Muscle layer of duodenum (tissue), 2 donors: ENCODE measurements around the gene ABCG8.
"Not testable (repeated sequence)": the region's sequence is repeated elsewhere in the genome, so short reads cannot be mapped to it uniquely, and the experiment has no call there.

Source experiments
- H3K27ac ChIP-seq: one replicate; pipeline ENCODE4 v1.7.0; 2013; ENCODE audit warnings: mild to moderate bottlenecking, low read length
- H3K27me3 ChIP-seq: one replicate; pipeline ENCODE4 v1.7.0; 2013; ENCODE audit warnings: low read depth, mild to moderate bottlenecking, control low read depth, low read length
- H3K36me3 ChIP-seq, 2 donors: one replicate each; pipeline ENCODE4 v1.7.0; 2013; ENCODE audit warnings: low read length in 2 of 2, control low read depth in 1 of 2, mild to moderate bottlenecking in 1 of 2; ENCODE audit not compliant: insufficient read depth in 2 of 2, control insufficient read depth in 1 of 2
- H3K4me1 ChIP-seq, 2 donors: one replicate each; pipeline ENCODE4 v1.7.0; 2013; ENCODE audit warnings: low read length in 2 of 2, mild to moderate bottlenecking in 2 of 2, control low read depth in 1 of 2, moderate library complexity in 1 of 2; ENCODE audit not compliant: insufficient read depth in 2 of 2, control insufficient read depth in 1 of 2
- H3K4me3 ChIP-seq, 2 donors: one replicate each; pipeline ENCODE4 v1.7.0; 2013; ENCODE audit warnings: low read length in 2 of 2, low read depth in 1 of 2, mild to moderate bottlenecking in 1 of 2
- H3K9me3 ChIP-seq, 2 donors: one replicate each; pipeline ENCODE4 v1.7.0; 2013; ENCODE audit warnings: low read length in 2 of 2, control low read depth in 1 of 2, mild to moderate bottlenecking in 1 of 2; ENCODE audit not compliant: control insufficient read depth in 1 of 2
- donor health status: healthy.

Gene ABCG8

DNA sequence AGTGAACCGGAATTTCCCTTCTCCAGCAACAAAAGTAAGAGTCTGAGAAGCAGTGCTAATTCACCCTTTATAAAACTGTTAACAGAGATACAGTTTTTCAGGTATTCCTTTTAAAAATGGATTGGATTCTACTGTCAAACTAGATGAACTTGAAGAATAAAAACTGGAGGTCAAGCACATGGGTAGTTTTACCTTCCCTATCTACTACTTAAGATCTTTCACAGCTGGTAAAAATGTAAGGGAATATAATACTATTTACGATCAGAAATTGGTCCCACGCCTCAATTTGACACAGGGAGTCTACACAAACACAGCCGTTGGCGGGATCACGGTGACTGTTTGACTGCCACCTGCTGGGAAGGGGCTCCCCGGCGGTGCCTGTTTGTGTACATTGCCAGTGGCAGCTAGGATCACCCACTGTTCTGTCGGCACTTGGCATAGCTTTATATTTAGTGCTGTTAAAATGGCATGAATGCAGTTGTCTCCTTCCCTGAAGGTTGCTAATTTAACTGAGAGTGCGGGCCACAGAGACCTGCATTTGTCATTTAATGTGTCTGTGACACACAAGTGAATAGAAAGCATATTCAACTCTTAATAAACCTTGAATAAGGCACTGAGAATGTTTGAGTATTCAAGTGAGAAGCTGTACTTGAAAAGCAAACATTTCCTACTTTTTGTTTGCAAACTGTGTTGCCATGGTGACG lies 59.5 kb downstream of the ABCG8 start:
- Histone ChIP-seq H3K27ac (no peak overlapping the region), H3K36me3 (peaks cover 39 to 61% of the 10 kb centered on the region in 2 donors), H3K4me3 (no peak overlapping the region), H3K9me3 (no peaks in the 10 kb centered on the region), H3K27me3 (no peaks in the 10 kb centered on the region), H3K4me1 (no peaks in the 10 kb centered on the region)

DNA sequence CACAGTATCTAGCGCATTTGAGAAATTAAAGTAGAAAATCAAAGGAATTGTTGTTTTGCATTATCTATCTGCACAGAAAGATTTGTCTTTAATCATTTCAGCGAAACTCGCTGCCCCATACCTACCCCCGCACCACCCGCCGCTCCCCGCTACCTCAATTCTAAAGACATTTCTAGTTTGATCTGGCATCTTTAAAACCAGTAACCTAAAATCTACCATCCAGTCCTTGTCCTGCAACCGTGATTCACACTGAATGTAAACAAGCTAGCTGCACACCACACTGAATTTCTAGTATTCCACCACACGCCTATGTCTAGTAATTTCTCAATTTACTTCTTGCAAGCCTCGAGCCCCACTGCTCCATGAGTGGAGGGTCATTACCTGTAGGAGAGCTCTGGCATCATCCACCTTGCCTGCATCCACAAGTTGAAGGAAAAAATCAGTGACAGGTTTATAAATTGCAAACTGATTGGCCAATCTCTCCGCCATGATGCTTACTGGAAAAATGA lies 60.1 kb downstream of the ABCG8 start:
- Histone ChIP-seq H3K9me3 (no peaks in the 10 kb centered on the region), H3K27me3 (no peaks in the 10 kb centered on the region), H3K4me1 (no peaks in the 10 kb centered on the region), H3K36me3 (peaks cover 33 to 55% of the 10 kb centered on the region in 2 donors), H3K4me3 (no peak overlapping the region), H3K27ac (no peak overlapping the region)

DNA sequence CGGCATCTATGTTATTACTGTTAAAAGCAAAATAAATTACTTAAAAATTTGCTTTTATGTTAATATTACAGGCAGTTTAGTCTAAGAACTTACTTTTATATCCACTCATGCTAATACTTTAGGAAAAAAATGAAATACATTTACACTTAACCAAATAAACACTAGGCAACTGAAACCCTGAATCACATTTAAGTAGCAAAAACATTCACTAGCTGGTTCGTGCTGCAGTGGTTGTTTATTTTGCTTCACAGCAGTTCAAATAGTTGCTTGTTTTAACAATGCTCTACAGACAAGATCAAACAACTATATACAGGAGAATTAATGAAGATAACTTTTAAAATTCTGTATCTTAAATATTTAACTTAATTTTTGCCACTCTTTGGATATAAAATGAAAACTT lies 60.8 kb downstream of the ABCG8 start:
- H3K36me3 ChIP-seq, result peaks cover 38 to 52% of the 10 kb centered on the region in 2 donors
- no peaks in the 10 kb centered on the region for H3K27me3 ChIP-seq
- no peak overlapping the region for H3K4me3 ChIP-seq
- no peaks in the 10 kb centered on the region for H3K4me1 ChIP-seq
- H3K9me3 ChIP-seq, result no peaks in the 10 kb centered on the region
- H3K27ac ChIP-seq, result no peak overlapping the region

DNA sequence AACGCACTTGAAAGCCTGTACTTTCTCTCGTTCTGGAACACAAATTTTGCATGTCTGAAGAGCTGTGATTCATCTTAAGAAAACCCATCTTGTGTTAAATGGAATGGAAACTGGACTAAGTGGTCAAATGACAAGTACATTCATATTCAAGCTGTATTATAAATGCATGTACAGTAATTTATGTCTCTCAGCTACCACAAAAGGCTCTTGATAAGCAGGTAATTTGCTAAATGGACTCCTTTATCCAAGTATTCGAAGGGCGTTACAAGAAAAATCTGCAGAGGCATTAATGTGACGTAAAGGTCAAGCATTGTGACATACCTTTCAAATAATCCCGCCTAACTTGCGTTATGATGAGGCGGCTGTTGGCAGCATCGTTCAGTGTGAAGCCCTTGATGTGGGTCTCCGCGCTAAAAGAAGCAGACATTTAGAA lies 66.6 kb downstream of the ABCG8 start:
- no peak overlapping the region for H3K4me3 ChIP-seq
- H3K27me3 ChIP-seq, result no peaks in the 10 kb centered on the region
- peaks cover 21 to 25% of the 10 kb centered on the region in 2 donors for H3K36me3 ChIP-seq
- no peaks in the 10 kb centered on the region for H3K9me3 ChIP-seq
- no peaks in the 10 kb centered on the region for H3K4me1 ChIP-seq
- no peak overlapping the region for H3K27ac ChIP-seq

DNA sequence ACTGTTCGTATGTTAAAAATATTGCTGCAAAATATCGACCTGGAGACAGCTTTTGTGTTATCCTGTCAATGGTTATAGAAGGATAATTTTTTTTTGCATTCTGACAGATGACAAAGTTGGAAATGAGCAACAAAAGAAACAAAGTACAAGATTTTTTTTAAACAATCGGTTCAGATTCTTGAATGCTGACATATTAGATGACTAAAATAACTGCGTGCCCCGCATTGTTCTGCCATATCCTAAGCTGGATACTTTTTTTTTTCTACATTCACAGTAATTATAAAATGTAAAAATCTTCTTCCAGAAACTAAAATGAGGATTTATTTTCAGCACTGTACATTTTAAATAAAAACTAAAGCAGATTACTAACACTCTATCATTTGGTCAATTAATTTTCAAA lies 67.1 kb downstream of the ABCG8 start:
- Histone ChIP-seq H3K4me3 (no peak overlapping the region), H3K9me3 (no peaks in the 10 kb centered on the region), H3K36me3 (peaks cover 18 to 25% of the 10 kb centered on the region in 2 donors), H3K4me1 (no peaks in the 10 kb centered on the region), H3K27ac (no peak overlapping the region), H3K27me3 (no peaks in the 10 kb centered on the region)

DNA sequence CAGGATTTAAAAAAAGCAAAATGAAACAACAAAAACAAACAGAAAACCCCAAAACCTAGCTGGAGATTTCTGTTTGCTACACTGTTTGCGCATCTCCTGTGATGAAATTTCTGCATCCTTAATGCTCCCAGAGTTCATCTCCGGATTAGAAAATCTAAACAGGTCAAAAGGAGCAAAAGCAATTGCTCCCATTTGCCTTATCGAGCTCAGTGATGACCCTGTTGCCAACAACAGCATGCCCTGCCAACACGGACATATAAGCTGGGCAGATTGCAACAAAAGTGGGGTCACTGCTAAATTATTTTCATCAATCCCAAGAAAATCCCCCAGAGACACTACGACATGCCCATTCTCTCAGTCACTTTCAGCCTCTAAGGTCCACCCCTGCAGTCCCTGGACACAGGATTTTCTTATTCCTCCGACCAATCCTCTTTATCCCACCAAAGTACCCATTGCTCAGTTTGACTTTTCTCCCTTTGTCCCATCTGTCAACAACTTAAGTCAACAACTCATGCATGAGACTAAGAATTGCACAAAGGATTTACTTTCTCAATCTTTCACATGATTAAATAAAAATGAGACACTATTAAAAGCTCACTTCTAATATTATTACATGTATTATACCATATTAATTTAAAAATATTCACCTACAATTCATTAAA lies 67.8 kb downstream of the ABCG8 start:
- Histone ChIP-seq H3K27ac (no peak overlapping the region), H3K4me3 (no peak overlapping the region), H3K36me3 (peaks cover 13 to 25% of the 10 kb centered on the region in 2 donors), H3K4me1 (no peaks in the 10 kb centered on the region), H3K27me3 (no peaks in the 10 kb centered on the region), H3K9me3 (no peaks in the 10 kb centered on the region)

DNA sequence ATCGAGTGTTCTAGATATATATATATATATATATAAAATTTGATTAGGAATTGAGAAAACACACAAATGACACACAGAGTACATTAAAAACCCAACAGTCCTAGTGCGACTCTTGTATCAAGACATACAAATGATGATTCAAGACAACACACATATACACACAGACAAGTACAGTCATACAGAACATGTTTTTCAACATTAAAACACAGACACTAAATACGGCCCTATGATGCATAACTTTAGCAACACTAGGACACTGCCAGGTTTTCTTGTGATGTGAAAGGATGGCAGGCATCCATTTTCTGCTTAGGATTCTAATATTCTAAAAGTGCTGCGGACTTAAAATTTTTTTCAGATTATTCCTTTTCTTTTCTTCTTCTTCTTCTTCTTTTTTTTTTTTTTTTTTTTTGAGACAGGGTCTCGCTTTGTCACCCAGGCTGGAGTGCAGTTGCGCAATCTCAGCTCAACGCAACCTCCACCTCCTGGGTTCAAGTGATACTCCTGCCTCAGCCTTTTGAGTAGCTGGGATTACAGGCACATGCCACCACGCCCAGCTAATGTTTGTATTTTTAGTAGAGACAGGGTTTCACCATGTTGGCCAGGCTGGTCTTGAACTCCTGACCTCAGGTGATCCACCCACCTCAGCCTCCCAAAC lies 72.5 kb downstream of the ABCG8 start:
- H3K27me3 ChIP-seq, H3K4me3 ChIP-seq, H3K9me3 ChIP-seq, H3K4me1 ChIP-seq, H3K27ac ChIP-seq: not testable (repeated sequence)
- peaks cover 17 to 36% of the 10 kb centered on the region in 2 donors for H3K36me3 ChIP-seq

DNA sequence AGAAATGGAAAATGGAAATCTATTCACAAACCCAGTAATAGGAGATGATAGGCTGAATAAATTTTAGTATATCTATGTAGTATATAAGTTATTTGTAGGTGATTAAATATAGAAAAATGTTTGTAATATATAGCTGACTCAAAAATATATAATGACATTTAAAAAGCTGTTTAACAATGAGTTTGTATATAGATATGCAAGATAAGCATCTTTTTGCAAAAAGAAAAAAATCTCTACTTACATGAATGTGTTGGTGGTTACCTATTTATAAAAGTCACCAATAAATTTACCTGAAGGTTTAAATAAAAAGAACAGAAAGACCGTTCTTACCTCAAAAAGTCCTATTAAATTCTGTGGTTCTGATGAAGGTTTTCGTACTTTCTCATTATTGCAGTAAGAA lies 85.7 kb downstream of the ABCG8 start:
- H3K9me3 ChIP-seq, result no peaks in the 10 kb centered on the region
- no peak overlapping the region for H3K27ac ChIP-seq
- no peaks in the 10 kb centered on the region for H3K27me3 ChIP-seq
- peaks cover 29 to 31% of the 10 kb centered on the region in 2 donors for H3K36me3 ChIP-seq
- H3K4me1 ChIP-seq, result peaks cover 0 to 4% of the 10 kb centered on the region in 2 donors
- no peak overlapping the region for H3K4me3 ChIP-seq

DNA sequence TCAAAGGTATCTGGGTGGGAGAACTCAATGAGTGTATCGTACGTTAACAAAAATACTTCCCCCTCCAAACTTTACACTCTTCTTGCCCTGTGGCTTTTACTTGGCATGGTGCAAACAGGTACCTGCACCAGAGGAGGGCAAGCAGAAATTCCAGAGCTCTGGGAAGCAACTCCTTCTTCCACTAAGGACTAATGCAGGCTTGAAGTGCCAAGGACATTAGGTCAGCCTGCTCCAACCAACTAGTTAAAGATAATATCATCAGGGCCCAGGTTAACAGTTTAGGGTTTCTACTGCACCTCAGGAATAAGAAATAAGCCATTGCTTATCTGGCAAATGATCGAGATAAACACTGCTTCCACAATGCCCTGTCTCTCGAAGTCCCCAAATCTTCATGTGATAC lies 86.7 kb downstream of the ABCG8 start:
- H3K27me3 ChIP-seq, result no peaks in the 10 kb centered on the region
- peaks cover 29 to 36% of the 10 kb centered on the region in 2 donors for H3K36me3 ChIP-seq
- no peak overlapping the region for H3K4me3 ChIP-seq
- no peak overlapping the region for H3K27ac ChIP-seq
- H3K4me1 ChIP-seq, result peaks cover 0 to 4% of the 10 kb centered on the region in 2 donors
- no peaks in the 10 kb centered on the region for H3K9me3 ChIP-seq

DNA sequence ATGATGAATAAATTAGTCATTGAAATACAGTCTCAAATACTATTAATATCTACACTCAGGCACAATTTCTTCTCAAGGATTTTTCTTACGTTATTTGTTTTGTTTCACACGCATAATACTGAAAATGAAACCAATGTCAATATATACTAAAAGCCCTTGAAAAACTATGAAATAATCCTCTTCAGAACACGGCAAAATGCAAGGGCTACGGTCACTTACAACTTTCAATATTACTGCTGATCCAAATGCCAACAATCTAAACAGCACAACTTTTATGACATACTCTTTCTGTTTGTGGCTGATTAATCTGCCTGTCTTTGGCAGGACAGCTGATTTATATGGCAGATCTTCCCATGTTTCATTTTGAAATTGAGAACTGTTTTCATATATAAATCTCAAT lies 88.7 kb downstream of the ABCG8 start:
- Histone ChIP-seq H3K9me3 (no peaks in the 10 kb centered on the region), H3K4me1 (no peaks in the 10 kb centered on the region), H3K36me3 (peaks cover 34 to 37% of the 10 kb centered on the region in 2 donors), H3K4me3 (no peak overlapping the region), H3K27me3 (no peaks in the 10 kb centered on the region), H3K27ac (no peak overlapping the region)

DNA sequence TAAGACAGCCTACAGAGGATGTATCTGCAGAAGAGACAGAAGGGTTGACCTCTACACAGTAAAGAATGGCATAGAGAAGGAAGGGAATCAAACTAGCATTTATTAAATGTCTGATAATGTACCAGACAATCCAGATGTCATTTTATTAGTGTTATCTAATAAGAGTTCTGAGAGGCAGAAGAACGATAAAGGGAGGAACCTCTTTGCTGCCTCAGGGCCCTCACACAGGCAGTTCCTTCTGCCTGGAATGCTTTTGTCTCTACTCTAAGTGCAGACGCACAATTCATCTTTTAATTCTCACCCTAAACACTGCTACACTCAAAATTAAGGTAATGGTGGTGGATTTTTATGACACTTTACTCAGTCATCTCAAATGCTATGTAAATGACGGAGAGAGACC lies 92.5 kb downstream of the ABCG8 start:
- Histone ChIP-seq H3K27me3 (no peaks in the 10 kb centered on the region), H3K36me3 (peaks cover 26 to 30% of the 10 kb centered on the region in 2 donors)

More for the DNA sequence above, 92.5 kb downstream of the ABCG8 start:
- Histone ChIP-seq H3K4me1 (no peaks in the 10 kb centered on the region), H3K4me3 (no peak overlapping the region), H3K27ac (no peak overlapping the region), H3K9me3 (no peaks in the 10 kb centered on the region)
